HFFc6 (cell line): ENCODE results near the gene SCAP. TPM values are rescaled to one million over a fixed set of nuclear protein-coding genes. Genes with fewer than 3 reads are reported as not detected.
"Not testable (repeated sequence)": the region's sequence is repeated elsewhere in the genome, so short reads cannot be mapped to it uniquely, and the experiment has no call there.

Experiments
- DNase-seq: peaks from one replicate; pipeline ENCODE4 v3.0.0-alpha.2; 2018
- H3K27ac Mint-ChIP-seq: 2 replicates; pipeline ENCODE4 v1.8.0; 2020; ENCODE audit warnings: mild to moderate bottlenecking, mixed read lengths
- H3K27me3 Mint-ChIP-seq: 2 replicates; pipeline ENCODE4 v1.8.0; 2021; ENCODE audit warnings: mild to moderate bottlenecking, moderate library complexity, mixed read lengths; ENCODE audit not compliant: insufficient read depth
- H3K36me3 Mint-ChIP-seq: 2 replicates; pipeline ENCODE4 v1.8.0; 2021; ENCODE audit warnings: low read depth, mixed read lengths
- H3K4me1 Mint-ChIP-seq: 2 replicates; pipeline ENCODE4 v1.8.0; 2020; ENCODE audit warnings: low read depth, mixed read lengths
- H3K4me3 Mint-ChIP-seq: 2 replicates; pipeline ENCODE4 v1.8.0; 2020; ENCODE audit warnings: mild to moderate bottlenecking, moderate library complexity, mixed read lengths
- H3K9me3 Mint-ChIP-seq: 2 replicates; pipeline ENCODE4 v1.8.0; 2020; ENCODE audit warnings: mild to moderate bottlenecking, mixed read lengths
- total RNA-seq, 6 experiments: library from RNA; stranded (reverse); fragmentation: NEBNext Ultra II Directional; extraction: Animal tissue kit (Norgen Biotek cat#: 25700); gene quantifications; 2 replicates in 1 of 6; 3 replicates in 5 of 6; pipeline ENCODE4 v1.2.3, GENCODE V29; 2021
- TF ChIP-seq, protein P1 (sequence below): fragments of 200-600 bp; sonication (generic); IDR thresholded peaks from 2 replicates; pipeline ENCODE4 v1.5.0; 2021; ENCODE audit warnings: antibody characterized with exemption, mild to moderate bottlenecking

SCAP gene
- total RNA-seq, 6 experiments from 2014 or later = 48.3 to 63.3 (median 54.9) TPM

GRCh38 chr3:47464588-47464987 is 11.2 kb downstream of the SCAP start:
- Mint-ChIP-seq H3K36me3 (peaks cover 13% of the 10 kb centered on the region), H3K9me3 (peaks cover 1% of the 10 kb centered on the region), H3K27ac (no peak overlapping the region), H3K27me3 (no peaks in the 10 kb centered on the region; the same call in 1 of the 2 replicates), H3K4me1 (peaks cover 10% of the 10 kb centered on the region; the same call in 1 of the 2 replicates), H3K4me3 (no peak overlapping the region)
- no peak for DNase-seq
- TF ChIP-seq, protein P1, sequence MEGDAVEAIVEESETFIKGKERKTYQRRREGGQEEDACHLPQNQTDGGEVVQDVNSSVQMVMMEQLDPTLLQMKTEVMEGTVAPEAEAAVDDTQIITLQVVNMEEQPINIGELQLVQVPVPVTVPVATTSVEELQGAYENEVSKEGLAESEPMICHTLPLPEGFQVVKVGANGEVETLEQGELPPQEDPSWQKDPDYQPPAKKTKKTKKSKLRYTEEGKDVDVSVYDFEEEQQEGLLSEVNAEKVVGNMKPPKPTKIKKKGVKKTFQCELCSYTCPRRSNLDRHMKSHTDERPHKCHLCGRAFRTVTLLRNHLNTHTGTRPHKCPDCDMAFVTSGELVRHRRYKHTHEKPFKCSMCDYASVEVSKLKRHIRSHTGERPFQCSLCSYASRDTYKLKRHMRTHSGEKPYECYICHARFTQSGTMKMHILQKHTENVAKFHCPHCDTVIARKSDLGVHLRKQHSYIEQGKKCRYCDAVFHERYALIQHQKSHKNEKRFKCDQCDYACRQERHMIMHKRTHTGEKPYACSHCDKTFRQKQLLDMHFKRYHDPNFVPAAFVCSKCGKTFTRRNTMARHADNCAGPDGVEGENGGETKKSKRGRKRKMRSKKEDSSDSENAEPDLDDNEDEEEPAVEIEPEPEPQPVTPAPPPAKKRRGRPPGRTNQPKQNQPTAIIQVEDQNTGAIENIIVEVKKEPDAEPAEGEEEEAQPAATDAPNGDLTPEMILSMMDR = no peak

GRCh38 chr3:47459534-47460085 is 16.1 kb downstream of the SCAP start:
- DNase-seq, H3K4me3 Mint-ChIP-seq, H3K4me1 Mint-ChIP-seq, H3K27me3 Mint-ChIP-seq, H3K27ac Mint-ChIP-seq, H3K36me3 Mint-ChIP-seq, H3K9me3 Mint-ChIP-seq: not testable (repeated sequence)

- H3K27ac Mint-ChIP-seq = no peak overlapping the region
- H3K36me3 Mint-ChIP-seq = peaks cover 7% of the 10 kb centered on the region
- no peak overlapping the region for H3K4me3 Mint-ChIP-seq
- peaks cover 8% of the 10 kb centered on the region for H3K4me1 Mint-ChIP-seq
- no peak for DNase-seq
- TF ChIP-seq, protein P1 = no peak
- peaks cover 4% of the 10 kb centered on the region for H3K27me3 Mint-ChIP-seq
- H3K9me3 Mint-ChIP-seq = peaks cover 7% of the 10 kb centered on the region
These were observed 18.8 kb downstream of the SCAP start for GRCh38 chr3:47456984-47457383.

DNA sequence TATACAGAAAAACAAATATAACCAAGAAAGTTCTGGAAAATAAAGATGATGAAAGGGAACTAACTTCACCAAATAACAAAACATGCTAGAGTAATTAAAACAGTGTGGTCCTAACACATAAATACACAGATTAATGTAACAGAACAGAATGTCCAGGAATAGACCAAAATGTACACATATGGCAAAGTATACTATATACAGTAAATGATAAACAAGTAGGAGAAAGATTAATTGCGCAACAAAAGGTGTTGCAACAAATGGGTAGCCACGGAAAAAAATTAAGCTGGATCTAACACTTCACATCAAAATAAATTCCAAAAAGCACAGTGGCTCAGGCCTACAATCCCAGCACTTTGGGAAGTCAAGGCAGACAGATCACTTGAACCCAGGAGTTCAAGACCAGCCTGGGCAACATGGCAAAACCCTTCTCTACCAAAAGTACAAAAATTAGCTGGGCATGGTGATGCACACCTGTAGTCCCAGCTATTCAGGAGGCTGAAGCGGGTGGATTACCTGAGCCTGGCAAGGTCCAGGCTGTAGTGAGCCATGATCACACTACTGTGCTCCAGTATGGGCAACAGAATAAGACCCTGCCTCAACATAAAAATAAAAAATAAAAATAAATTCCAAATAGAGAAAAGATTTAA is 19.8 kb downstream of the SCAP start:
- DNase-seq = no peak
- TF ChIP-seq, protein P1 = no peak
- no peak overlapping the region for H3K27ac Mint-ChIP-seq
- peaks cover 4% of the 10 kb centered on the region for H3K27me3 Mint-ChIP-seq
- no peak overlapping the region for H3K4me3 Mint-ChIP-seq
- H3K9me3 Mint-ChIP-seq = peaks cover 7% of the 10 kb centered on the region
- H3K4me1 Mint-ChIP-seq = peaks cover 8% of the 10 kb centered on the region
- peaks cover 7% of the 10 kb centered on the region for H3K36me3 Mint-ChIP-seq

GRCh38 chr3:47452453-47453215 is 23.1 kb downstream of the SCAP start:
- DNase-seq = no peak
- Mint-ChIP-seq H3K27ac (no peak overlapping the region), H3K4me1 (peaks cover 8% of the 10 kb centered on the region)

More at GRCh38 chr3:47452453-47453215, 23.1 kb downstream of the SCAP start:
- H3K4me3 Mint-ChIP-seq = no peak overlapping the region
- peaks cover 4% of the 10 kb centered on the region; the same call in 1 of the 2 replicates for H3K9me3 Mint-ChIP-seq
- TF ChIP-seq, protein P1 = no peak
- H3K36me3 Mint-ChIP-seq = peaks cover 9% of the 10 kb centered on the region
- H3K27me3 Mint-ChIP-seq = peaks cover 2% of the 10 kb centered on the region; the same call in 1 of the 2 replicates
